HCT116 (cell line): ENCODE results near the gene UNK. TPM values are rescaled to one million over a fixed set of nuclear protein-coding genes. Genes with fewer than 3 reads are reported as not detected.

Experiments used
- ATAC-seq: fragments of 200-7000 bp; cut with Tn5 transposase; 2 replicates; pipeline ENCODE4 v1.9.1; 2020; ENCODE audit warnings: mild to moderate bottlenecking, moderate library complexity
- BruUV-seq: library from RNA; stranded (reverse); fragments of 400-500 nt; replicated peaks from 2 replicates; lab custom pipeline; 2021; lab: Mats Ljungman, UMichigan
- CTCF ChIA-PET: fragments of 300-600 bp; sonication (Branson Sonifier 250); formaldehyde crosslinking; loops from one replicate; lab custom pipeline; 2021; ENCODE audit warnings: antibody characterized with exemption; lab: Charles Lee
- POLR2A ChIA-PET: fragments of 300-600, 350-600 bp; sonication (Branson Sonifier 250); formaldehyde crosslinking; loops from one replicate; lab custom pipeline; 2021; ENCODE audit warnings: antibody characterized with exemption; lab: Charles Lee
- RAD21 ChIA-PET, 2 experiments: fragments of 300-600 bp; sonication (Branson Sonifier 250); formaldehyde crosslinking; loops; one replicate each; lab custom pipeline; 2023; ENCODE audit warnings: low total read pairs in 2 of 2; ENCODE audit not compliant: uncharacterized antibody in 2 of 2, unreplicated experiment in 2 of 2, low non-redundant PET in 1 of 2; lab: Charles Lee
- DNase-seq: peaks from one replicate; pipeline ENCODE4 v3.0.0-alpha.2; 2010; ENCODE audit warnings: low read depth, low spot score
- H2AFZ ChIP-seq: fragments of 200-600 bp; shearing (Covaris generic), sonication (generic); 2 replicates; pipeline ENCODE4 v1.6.1; 2017; ENCODE audit warnings: low read depth, mixed run types, mixed read lengths, antibody characterized with exemption, low read length; ENCODE audit not compliant: poor library complexity, severe bottlenecking
- H3K27ac ChIP-seq: 2 replicates; pipeline ENCODE4 v1.5.1; 2012; ENCODE audit warnings: low read depth, low read length
- H3K27me3 ChIP-seq: fragments of 200-600 bp; sonication (generic); 2 replicates; pipeline ENCODE4 v1.6.1; 2016; ENCODE audit warnings: mixed run types, low read length, mixed read lengths; ENCODE audit not compliant: insufficient read depth
- H3K36me3 ChIP-seq, 2 experiments: fragments of 200-500 bp in 1 of 2; fragments of 200-600 bp in 1 of 2; sonication (Bioruptor generic) in 1 of 2; sonication (generic) in 1 of 2; 2 replicates each; pipeline versions ENCODE4 v1.5.1 to v1.6.1; 2014 to 2016; ENCODE audit warnings: low read length in 2 of 2, inconsistent platforms in 1 of 2, mixed read lengths in 1 of 2, mixed run types in 1 of 2; ENCODE audit not compliant: insufficient read depth in 2 of 2, control insufficient read depth in 1 of 2
- H3K4me1 ChIP-seq, 2 experiments: fragments of 200-600 bp in 1 of 2; sonication (generic) in 1 of 2; 2 replicates each; pipeline versions ENCODE4 v1.5.1 to v1.6.1; 2012 to 2017; ENCODE audit warnings: low read length in 2 of 2, inconsistent platforms in 1 of 2, mild to moderate bottlenecking in 1 of 2, mixed read lengths in 1 of 2, mixed run types in 1 of 2, moderate library complexity in 1 of 2; ENCODE audit not compliant: insufficient read depth in 2 of 2, control insufficient read depth in 1 of 2
- H3K4me2 ChIP-seq: fragments of 200-600 bp; sonication (generic); 2 replicates; pipeline ENCODE4 v1.6.1; 2017; ENCODE audit warnings: mixed run types, low read length, mixed read lengths
- H3K4me3 ChIP-seq, 2 experiments: fragments of 200-600 bp in 1 of 2; sonication (generic) in 1 of 2; replicated peaks in 1 of 2; 2 replicates each; pipeline ENCODE4 v1.5.1; 2011 to 2016; ENCODE audit warnings: low read length in 2 of 2, control low read depth in 1 of 2, low read depth in 1 of 2, mild to moderate bottlenecking in 1 of 2, mixed read lengths in 1 of 2, mixed run types in 1 of 2
- H3K79me2 ChIP-seq: fragments of 200-600 bp; sonication (generic); 2 replicates; pipeline ENCODE4 v1.6.1; 2017; ENCODE audit warnings: mild to moderate bottlenecking, mixed run types, low read length, moderate library complexity, mixed read lengths; ENCODE audit not compliant: insufficient read depth
- H3K9ac ChIP-seq: fragments of 200-600 bp; sonication (generic); 2 replicates; pipeline ENCODE4 v1.6.1; 2016; ENCODE audit warnings: low read length, mixed read lengths
- H3K9me2 ChIP-seq: fragments of 200-600 bp; sonication (generic), shearing (Covaris generic); 2 replicates; pipeline ENCODE4 v1.6.1; 2017; ENCODE audit warnings: mixed run types, mild to moderate bottlenecking, moderate library complexity; ENCODE audit not compliant: insufficient read depth
- H3K9me3 ChIP-seq, 2 experiments: fragments of 200-500 bp in 1 of 2; fragments of 200-600 bp in 1 of 2; sonication (Bioruptor generic) in 1 of 2; sonication (generic) in 1 of 2; 2 replicates each; pipeline ENCODE4 v1.6.1; 2014 to 2017; ENCODE audit warnings: low read length in 2 of 2, mixed read lengths in 2 of 2, inconsistent platforms in 1 of 2, low read depth in 1 of 2, mild to moderate bottlenecking in 1 of 2, mixed run types in 1 of 2, moderate library complexity in 1 of 2; ENCODE audit not compliant: control insufficient read depth in 1 of 2, insufficient read depth in 1 of 2
- H4K20me1 ChIP-seq: fragments of 200-600 bp; sonication (generic), shearing (Covaris generic); 2 replicates; pipeline ENCODE4 v1.6.1; 2017; ENCODE audit warnings: mixed run types, mild to moderate bottlenecking, moderate library complexity; ENCODE audit not compliant: insufficient read depth
- CBX3 ChIP-seq: IDR thresholded peaks from 2 replicates; pipeline ENCODE4 v1.6.1; 2012; ENCODE audit warnings: low read depth
- CEBPB ChIP-seq: IDR thresholded peaks from 2 replicates; pipeline ENCODE4 v1.6.1; 2012; ENCODE audit warnings: low read depth
- FOSL1 ChIP-seq: IDR thresholded peaks from 2 replicates; pipeline ENCODE4 v1.6.1; 2012; ENCODE audit warnings: low read depth
- intact Hi-C: fragments of 100-400 bp; cut with micrococcal nuclease; formaldehyde crosslinking; loops from 2 replicates; pipeline ENCODE4 v1.10.0; 2022
- total RNA-seq: library from RNA; stranded (reverse); gene quantifications from one replicate; pipeline ENCODE4 v1.2.1, GENCODE V29; 2021; ENCODE audit not compliant: unreplicated experiment
- TF ChIP-seq, protein P1 (sequence below), 3 experiments: fragments of 200-600 bp in 1 of 3; sonication (generic) in 1 of 3; IDR thresholded peaks in 2 of 3; conservative IDR thresholded peaks in 1 of 3; 2 replicates each; pipeline ENCODE4 v1.5.1; 2012 to 2017; ENCODE audit warnings: low read depth in 2 of 3, low read length in 2 of 3, antibody characterized with exemption in 1 of 3, borderline replicate concordance in 1 of 3, control low read depth in 1 of 3, mild to moderate bottlenecking in 1 of 3, mixed read lengths in 1 of 3, mixed run types in 1 of 3, moderate library complexity in 1 of 3; ENCODE audit not compliant: insufficient read depth in 1 of 3
- TF ChIP-seq, protein P2 (sequence below): IDR thresholded peaks from 2 replicates; pipeline ENCODE4 v1.6.1; 2012
- TF ChIP-seq, protein P3 (sequence below): IDR thresholded peaks from 2 replicates; pipeline ENCODE4 v1.6.1; 2012

Gene UNK
- total RNA-seq, 1 experiment from 2014 or later, result 40.6 TPM

DNA sequence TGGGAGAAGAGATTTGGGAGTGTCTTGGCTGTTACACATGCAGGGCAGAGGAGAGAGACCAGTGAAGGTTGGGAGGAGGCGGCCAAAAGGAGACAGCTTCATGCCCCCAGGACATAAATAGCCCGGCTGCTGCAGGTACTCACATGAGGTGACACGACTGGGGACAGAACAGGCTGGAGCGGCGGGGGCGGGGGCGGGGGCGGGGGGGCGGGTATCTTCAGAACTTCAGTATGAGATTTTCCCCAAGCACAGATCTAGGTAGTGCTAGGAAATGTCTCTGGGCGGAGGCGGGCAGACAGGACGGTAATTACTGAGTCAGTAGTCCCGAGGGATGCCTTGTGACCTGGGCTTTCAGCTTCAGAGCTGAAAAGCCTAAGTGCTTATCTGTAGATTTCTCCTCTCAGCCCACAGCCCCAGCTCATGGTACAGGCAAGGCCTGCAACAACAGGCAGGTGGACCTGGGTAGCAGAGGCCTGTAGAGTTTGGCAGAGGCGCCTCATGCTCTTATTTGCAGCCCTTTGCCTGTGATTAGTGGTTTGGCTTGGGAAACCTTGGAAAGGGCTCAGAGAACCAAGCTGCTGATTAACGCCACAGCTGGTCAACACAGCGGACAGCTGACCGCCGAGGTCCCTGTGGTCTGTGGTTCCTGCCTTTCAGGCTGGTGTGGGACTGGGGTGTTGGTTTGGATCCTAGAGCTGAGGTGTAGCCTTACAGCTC lies 24.5 kb downstream of the UNK start:
- Histone ChIP-seq H3K36me3 (peaks cover 16 to 19% of the 10 kb centered on the region in 2 experiments; a peak in 3 of 4 replicates), H3K9ac (no peak overlapping the region), H3K4me3 (no peak overlapping the region), H2AFZ (no peak overlapping the region), H3K27ac (peak overlapping the region; percentile 10; the same call in 1 of the 2 replicates), H3K4me2 (no peak overlapping the region), H3K9me3 (no peaks in the 10 kb centered on the region), H3K9me2 (no peaks in the 10 kb centered on the region), H3K79me2 (no peaks in the 10 kb centered on the region; the same call in 1 of the 2 replicates), H3K27me3 (no peaks in the 10 kb centered on the region), H4K20me1 (no peaks in the 10 kb centered on the region), H3K4me1 (no peaks in the 10 kb centered on the region)
- ATAC-seq (no peak), DNase-seq (no peak)
- TF ChIP-seq, protein P1, sequence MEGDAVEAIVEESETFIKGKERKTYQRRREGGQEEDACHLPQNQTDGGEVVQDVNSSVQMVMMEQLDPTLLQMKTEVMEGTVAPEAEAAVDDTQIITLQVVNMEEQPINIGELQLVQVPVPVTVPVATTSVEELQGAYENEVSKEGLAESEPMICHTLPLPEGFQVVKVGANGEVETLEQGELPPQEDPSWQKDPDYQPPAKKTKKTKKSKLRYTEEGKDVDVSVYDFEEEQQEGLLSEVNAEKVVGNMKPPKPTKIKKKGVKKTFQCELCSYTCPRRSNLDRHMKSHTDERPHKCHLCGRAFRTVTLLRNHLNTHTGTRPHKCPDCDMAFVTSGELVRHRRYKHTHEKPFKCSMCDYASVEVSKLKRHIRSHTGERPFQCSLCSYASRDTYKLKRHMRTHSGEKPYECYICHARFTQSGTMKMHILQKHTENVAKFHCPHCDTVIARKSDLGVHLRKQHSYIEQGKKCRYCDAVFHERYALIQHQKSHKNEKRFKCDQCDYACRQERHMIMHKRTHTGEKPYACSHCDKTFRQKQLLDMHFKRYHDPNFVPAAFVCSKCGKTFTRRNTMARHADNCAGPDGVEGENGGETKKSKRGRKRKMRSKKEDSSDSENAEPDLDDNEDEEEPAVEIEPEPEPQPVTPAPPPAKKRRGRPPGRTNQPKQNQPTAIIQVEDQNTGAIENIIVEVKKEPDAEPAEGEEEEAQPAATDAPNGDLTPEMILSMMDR (IDR thresholded peaks at IDR 0.05 in 2 of 3, conservative IDR thresholded peaks at IDR 0.05 in 1 of 3; ENCODE audit: borderline replicate concordance in 1 of 3, insufficient read depth in 1 of 3, low read depth in 2 of 3, low read length in 2 of 3), result no peak
- no peak for TF ChIP-seq CEBPB
- TF ChIP-seq FOSL1, result no peak
- TF ChIP-seq CBX3, result no peak
- TF ChIP-seq, protein P2, sequence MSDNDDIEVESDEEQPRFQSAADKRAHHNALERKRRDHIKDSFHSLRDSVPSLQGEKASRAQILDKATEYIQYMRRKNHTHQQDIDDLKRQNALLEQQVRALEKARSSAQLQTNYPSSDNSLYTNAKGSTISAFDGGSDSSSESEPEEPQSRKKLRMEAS, result no peak
- TF ChIP-seq, protein P3, sequence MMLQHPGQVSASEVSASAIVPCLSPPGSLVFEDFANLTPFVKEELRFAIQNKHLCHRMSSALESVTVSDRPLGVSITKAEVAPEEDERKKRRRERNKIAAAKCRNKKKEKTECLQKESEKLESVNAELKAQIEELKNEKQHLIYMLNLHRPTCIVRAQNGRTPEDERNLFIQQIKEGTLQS, result no peak
- ChIA-PET CTCF (no interaction called here), RAD21 (no interaction called here), POLR2A (no interaction called here)
- intact Hi-C loops, result no loop called here
- no TSS peak for BruUV-seq
